Uterus (tissue), 2 donors: ENCODE measurements around the gene MYCT1.

Experiments
- CTCF ChIP-seq, 4 experiments: fragments of 200-600 bp in 2 of 4; fragments of 450-650 bp in 2 of 4; sonication (generic) in 2 of 4; IDR thresholded peaks; one replicate each; pipeline ENCODE4 v1.5.1; 2016 to 2019; ENCODE audit warnings: antibody characterized with exemption in 4 of 4, mild to moderate bottlenecking in 2 of 4, moderate library complexity in 1 of 4
- POLR2A ChIP-seq, 2 donors: fragments of 450-650 bp; IDR thresholded peaks; one replicate each; pipeline ENCODE4 v1.6.1; 2016; ENCODE audit warnings: antibody characterized with exemption in 2 of 2, mild to moderate bottlenecking in 1 of 2, moderate library complexity in 1 of 2

- no peak for TF ChIP-seq CTCF (IDR thresholded peaks at IDR 0.05)
- TF ChIP-seq POLR2A (IDR thresholded peaks at IDR 0.05), result no peak
Observed at GRCh38 chr6:152734630-152735029, 36.9 kb downstream of the MYCT1 start.
